CD4-positive, alpha-beta T cell treated with Interleukin-12 subunit alpha and Interleukin-12 subunit beta, for 1 hour (primary cell): ENCODE data around the gene SLC26A1.

Experiments
- DNase-seq: peaks from one replicate; pipeline ENCODE4 v3.0.0-alpha.2; 2020

SLC26A1 gene

GRCh38 chr4:993111-994029 lies at the start of gene SLC26A1:
SLC26A1 (minus strand) TSS chr4:993404; CDS start chr4:991703, 1,701 bp downstream.
- no peak for DNase-seq

GRCh38 chr4:1042352-1043055 lies 49.3 kb upstream of the SLC26A1 start:
- no peak for DNase-seq

- no peak for DNase-seq
These were observed 48.7 kb upstream of the SLC26A1 start for GRCh38 chr4:1041936-1042330.

GRCh38 chr4:1041147-1041935 lies 48.1 kb upstream of the SLC26A1 start:
- no peak for DNase-seq

GRCh38 chr4:1040344-1041146 lies 47.3 kb upstream of the SLC26A1 start:
- DNase-seq, result no peak

- DNase-seq, result no peak
These were observed 46.5 kb upstream of the SLC26A1 start for GRCh38 chr4:1039493-1040343.

GRCh38 chr4:1038948-1039492 lies 45.8 kb upstream of the SLC26A1 start:
- no peak for DNase-seq

- DNase-seq, result no peak
These were observed 44.0 kb upstream of the SLC26A1 start for GRCh38 chr4:1036976-1037810.

GRCh38 chr4:1036095-1036494 lies 42.9 kb upstream of the SLC26A1 start:
- no peak for DNase-seq

GRCh38 chr4:1035510-1035909 lies 42.3 kb upstream of the SLC26A1 start:
- no peak for DNase-seq

- no peak for DNase-seq
These were observed 40.8 kb upstream of the SLC26A1 start for GRCh38 chr4:1033840-1034551.

- no peak for DNase-seq
These were observed 39.7 kb upstream of the SLC26A1 start for GRCh38 chr4:1032861-1033260.

- DNase-seq, result no peak
These were observed 39.0 kb upstream of the SLC26A1 start for GRCh38 chr4:1031956-1032795.

GRCh38 chr4:1031346-1031745 lies 38.1 kb upstream of the SLC26A1 start:
- no peak for DNase-seq

GRCh38 chr4:1030559-1030958 lies 37.4 kb upstream of the SLC26A1 start:
- no peak for DNase-seq

- no peak for DNase-seq
These were observed 36.8 kb upstream of the SLC26A1 start for GRCh38 chr4:1030031-1030430.

GRCh38 chr4:1029529-1029928 lies 36.3 kb upstream of the SLC26A1 start:
- no peak for DNase-seq

- DNase-seq, result no peak
These were observed 35.5 kb upstream of the SLC26A1 start for GRCh38 chr4:1028574-1029220.
